ENCODE measurements around the gene CMTM6.

The CMTM6 gene

DNA sequence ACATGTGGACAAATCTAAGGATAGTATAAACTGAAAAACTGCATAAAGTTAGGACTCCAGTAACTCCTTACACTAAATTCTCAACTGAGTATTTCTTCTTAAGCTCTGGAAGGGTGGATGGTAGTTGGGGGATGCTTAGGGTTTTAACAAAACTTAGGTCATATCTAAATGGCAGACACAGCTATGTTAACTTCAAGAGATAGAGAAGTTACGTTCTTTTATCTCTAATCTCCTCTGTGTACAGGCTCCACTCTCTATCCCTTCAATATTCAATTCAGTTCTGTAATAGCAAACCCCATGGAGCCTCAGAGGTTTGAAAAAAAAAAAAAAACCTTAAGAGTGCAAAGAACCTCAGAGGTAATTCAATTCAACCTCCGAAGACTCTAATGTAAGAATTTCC lies 3.1 kb downstream of the CMTM6 start:
- no peak overlapping the region for H3K4me3 ChIP-seq (ENCODE audit: low read depth, low read length)
- TF ChIP-seq, protein P1, sequence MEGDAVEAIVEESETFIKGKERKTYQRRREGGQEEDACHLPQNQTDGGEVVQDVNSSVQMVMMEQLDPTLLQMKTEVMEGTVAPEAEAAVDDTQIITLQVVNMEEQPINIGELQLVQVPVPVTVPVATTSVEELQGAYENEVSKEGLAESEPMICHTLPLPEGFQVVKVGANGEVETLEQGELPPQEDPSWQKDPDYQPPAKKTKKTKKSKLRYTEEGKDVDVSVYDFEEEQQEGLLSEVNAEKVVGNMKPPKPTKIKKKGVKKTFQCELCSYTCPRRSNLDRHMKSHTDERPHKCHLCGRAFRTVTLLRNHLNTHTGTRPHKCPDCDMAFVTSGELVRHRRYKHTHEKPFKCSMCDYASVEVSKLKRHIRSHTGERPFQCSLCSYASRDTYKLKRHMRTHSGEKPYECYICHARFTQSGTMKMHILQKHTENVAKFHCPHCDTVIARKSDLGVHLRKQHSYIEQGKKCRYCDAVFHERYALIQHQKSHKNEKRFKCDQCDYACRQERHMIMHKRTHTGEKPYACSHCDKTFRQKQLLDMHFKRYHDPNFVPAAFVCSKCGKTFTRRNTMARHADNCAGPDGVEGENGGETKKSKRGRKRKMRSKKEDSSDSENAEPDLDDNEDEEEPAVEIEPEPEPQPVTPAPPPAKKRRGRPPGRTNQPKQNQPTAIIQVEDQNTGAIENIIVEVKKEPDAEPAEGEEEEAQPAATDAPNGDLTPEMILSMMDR (IDR thresholded peaks at IDR 0.05; ENCODE audit: low read depth, low read length), result no peak

DNA sequence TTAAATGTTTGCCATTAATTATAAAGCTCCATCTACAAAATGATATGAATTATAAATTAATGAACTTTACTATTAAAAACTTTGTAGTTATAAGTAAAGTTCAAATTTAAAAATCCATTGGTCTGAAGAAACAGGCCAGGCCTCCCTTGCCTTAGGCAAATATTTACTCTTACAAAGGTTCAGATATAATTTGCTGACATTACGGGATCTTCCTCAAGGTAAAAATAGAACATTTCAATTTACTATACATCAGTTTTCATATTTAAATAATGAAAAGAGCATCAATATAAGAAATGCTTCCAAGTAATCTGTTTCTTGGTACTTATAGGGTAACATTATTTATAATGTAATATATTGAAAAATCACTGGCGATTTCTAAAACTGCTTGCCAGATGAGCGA lies 3.7 kb downstream of the CMTM6 start:
- H3K4me3 ChIP-seq (ENCODE audit: low read depth, low read length), result no peak overlapping the region
- TF ChIP-seq, protein P1 (IDR thresholded peaks at IDR 0.05; ENCODE audit: low read depth, low read length), result no peak

DNA sequence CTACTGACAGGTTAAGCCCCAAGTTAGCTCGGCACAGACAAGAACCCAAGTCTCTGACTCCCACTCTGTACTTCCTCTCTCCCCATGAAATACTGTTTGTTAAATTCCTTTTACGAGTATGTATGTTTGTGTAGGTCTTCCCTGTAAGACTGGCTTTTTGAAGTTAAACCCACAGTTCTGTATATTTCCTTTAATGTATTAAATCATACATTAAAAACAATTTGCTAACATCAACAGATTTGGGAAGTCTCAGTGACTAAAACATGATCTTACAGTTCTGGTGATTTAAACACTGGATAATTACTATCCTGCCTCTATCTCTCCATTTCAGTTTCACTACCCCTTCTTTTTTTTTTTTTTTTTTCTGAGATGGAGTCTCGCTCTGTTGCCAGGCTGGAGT lies 4.4 kb downstream of the CMTM6 start:
- TF ChIP-seq, protein P1 (IDR thresholded peaks at IDR 0.05; ENCODE audit: low read depth, low read length), result no peak
- no peak overlapping the region for H3K4me3 ChIP-seq (ENCODE audit: low read depth, low read length)

GRCh38 chr3:32495609-32496008 lies 7.0 kb downstream of the CMTM6 start:
- H3K4me3 ChIP-seq (ENCODE audit: low read depth, low read length), result no peak overlapping the region
- TF ChIP-seq, protein P1 (IDR thresholded peaks at IDR 0.05; ENCODE audit: low read depth, low read length), result no peak

- TF ChIP-seq, protein P1 (IDR thresholded peaks at IDR 0.05; ENCODE audit: low read depth, low read length), result no peak
- no peak overlapping the region for H3K4me3 ChIP-seq (ENCODE audit: low read depth, low read length)
Measured at GRCh38 chr3:32495085-32495484, 7.6 kb downstream of the CMTM6 start.

GRCh38 chr3:32493437-32494414 lies 8.9 kb downstream of the CMTM6 start:
- no peak overlapping the region for H3K4me3 ChIP-seq (ENCODE audit: low read depth, low read length)
- TF ChIP-seq, protein P1 (IDR thresholded peaks at IDR 0.05; ENCODE audit: low read depth, low read length), result no peak

GRCh38 chr3:32492684-32493436 lies 9.8 kb downstream of the CMTM6 start:
- TF ChIP-seq, protein P1 (IDR thresholded peaks at IDR 0.05; ENCODE audit: low read depth, low read length), result no peak
- H3K4me3 ChIP-seq (ENCODE audit: low read depth, low read length), result no peak overlapping the region

All from WI38 (cell line).